ENCODE measurements around the gene IGF2BP2.
"Not testable (repeated sequence)": the region's sequence is repeated elsewhere in the genome, so short reads cannot be mapped to it uniquely, and the experiment has no call there.

Gene IGF2BP2

DNA sequence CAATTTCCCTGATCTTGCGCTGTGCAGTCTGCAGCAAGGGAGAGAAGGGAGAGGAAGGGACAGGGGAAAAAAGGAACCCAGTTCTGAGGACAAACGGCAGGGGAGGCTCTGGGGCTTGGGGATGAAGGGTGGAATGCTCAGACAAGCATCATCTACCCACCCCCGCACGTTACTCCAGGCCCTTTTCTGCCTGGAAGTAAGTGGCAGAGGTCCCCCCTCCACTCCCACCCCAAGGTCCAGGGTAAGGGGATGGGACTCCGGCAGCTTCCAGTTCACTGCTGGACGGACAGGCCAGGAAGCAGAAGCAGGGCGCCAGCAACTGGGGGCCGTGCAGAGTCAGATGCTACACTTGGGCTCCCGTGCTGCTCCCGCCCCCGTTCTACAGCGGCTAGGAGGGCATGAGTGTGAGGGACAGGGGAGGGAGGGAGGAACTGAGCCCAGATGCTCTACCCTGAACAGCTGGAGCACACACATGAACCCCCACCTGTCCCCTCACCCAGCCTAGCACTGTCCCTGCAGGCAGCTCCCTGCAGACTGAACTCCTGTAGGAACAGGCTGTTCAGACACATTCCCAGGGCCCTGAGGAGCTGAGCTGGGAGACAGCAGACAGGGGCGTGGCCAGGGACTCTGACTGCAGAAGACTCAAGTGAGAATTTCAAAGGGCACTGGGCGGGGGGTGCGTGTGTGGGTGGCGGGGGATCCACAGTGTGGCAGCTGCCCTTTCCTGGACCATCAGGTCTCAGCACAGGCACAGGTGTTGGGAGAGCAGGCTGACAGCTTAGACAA, 179.1 kb downstream of the IGF2BP2 start (continued):
- TF ChIP-seq, protein P1, sequence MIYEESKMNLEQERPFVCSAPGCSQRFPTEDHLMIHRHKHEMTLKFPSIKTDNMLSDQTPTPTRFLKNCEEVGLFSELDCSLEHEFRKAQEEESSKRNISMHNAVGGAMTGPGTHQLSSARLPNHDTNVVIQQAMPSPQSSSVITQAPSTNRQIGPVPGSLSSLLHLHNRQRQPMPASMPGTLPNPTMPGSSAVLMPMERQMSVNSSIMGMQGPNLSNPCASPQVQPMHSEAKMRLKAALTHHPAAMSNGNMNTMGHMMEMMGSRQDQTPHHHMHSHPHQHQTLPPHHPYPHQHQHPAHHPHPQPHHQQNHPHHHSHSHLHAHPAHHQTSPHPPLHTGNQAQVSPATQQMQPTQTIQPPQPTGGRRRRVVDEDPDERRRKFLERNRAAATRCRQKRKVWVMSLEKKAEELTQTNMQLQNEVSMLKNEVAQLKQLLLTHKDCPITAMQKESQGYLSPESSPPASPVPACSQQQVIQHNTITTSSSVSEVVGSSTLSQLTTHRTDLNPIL (CRISPR knock-in tag; IDR thresholded peaks at IDR 0.05; ENCODE audit: low read depth), result no peak
- TF ChIP-seq ARNTL (CRISPR knock-in tag; IDR thresholded peaks at IDR 0.05; ENCODE audit: borderline replicate concordance, low read depth) (no peak), PPARA (CRISPR knock-in tag; IDR thresholded peaks at IDR 0.05; ENCODE audit: borderline replicate concordance) (no peak)

DNA sequence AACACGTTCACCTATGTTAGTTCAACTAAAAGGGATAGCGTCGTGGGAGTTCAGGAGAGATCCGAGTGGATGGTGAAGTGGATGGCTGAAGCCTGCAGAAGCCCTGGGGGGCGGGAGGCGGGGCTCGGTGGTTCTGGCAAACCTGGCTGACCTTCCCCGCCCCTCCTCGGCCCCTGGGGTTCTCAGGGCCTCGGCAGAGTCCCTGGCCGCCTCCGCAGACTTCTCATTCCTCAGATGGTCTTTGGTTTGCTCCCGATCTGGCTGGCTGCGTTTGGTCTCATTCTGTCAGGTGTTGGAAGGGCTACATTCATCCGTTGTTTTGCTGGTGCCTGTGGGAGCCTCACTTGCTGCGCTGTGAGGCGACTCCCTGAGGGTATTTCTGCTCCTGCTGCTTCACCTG, 179.7 kb downstream of the IGF2BP2 start:
- ATAC-seq, result not testable (repeated sequence)

DNA sequence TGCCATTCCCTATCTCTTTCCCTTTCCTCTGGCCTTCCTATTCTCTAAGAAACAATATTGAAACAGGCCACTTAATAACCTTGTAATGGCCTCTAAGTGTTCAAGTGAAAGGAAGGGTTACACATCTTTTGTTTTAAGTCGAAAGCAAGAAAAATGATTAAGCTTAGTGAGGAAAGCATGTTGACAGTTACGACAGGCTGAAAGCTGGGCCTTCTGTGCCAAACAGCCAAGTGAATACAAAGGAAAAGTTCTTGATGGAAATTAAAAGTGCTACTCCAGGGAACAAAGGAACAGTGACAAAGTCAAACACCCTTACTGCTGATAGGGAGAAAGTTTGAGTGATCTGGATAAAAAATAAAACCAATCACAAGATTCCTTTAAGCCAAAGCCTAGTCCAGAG, 184.5 kb downstream of the IGF2BP2 start:
- ATAC-seq, result no peak
- TF ChIP-seq SNAI2 (CRISPR knock-in tag; IDR thresholded peaks at IDR 0.05), result no peak
- TF ChIP-seq ZNF8 (CRISPR knock-in tag; IDR thresholded peaks at IDR 0.05), result no peak
- no peak for TF ChIP-seq ARNTL (CRISPR knock-in tag; IDR thresholded peaks at IDR 0.05; ENCODE audit: borderline replicate concordance, low read depth)
- no peak for TF ChIP-seq TOX (CRISPR knock-in tag; IDR thresholded peaks at IDR 0.05; ENCODE audit: borderline replicate concordance)
- TF ChIP-seq, protein P1 (CRISPR knock-in tag; IDR thresholded peaks at IDR 0.05; ENCODE audit: low read depth), result no peak
- TF ChIP-seq, protein P2, sequence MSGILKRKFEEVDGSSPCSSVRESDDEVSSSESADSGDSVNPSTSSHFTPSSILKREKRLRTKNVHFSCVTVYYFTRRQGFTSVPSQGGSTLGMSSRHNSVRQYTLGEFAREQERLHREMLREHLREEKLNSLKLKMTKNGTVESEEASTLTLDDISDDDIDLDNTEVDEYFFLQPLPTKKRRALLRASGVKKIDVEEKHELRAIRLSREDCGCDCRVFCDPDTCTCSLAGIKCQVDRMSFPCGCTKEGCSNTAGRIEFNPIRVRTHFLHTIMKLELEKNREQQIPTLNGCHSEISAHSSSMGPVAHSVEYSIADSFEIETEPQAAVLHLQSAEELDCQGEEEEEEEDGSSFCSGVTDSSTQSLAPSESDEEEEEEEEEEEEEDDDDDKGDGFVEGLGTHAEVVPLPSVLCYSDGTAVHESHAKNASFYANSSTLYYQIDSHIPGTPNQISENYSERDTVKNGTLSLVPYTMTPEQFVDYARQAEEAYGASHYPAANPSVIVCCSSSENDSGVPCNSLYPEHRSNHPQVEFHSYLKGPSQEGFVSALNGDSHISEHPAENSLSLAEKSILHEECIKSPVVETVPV (CRISPR knock-in tag; IDR thresholded peaks at IDR 0.05), result no peak
- TF ChIP-seq GLIS3 (CRISPR knock-in tag; IDR thresholded peaks at IDR 0.05), result no peak
- TF ChIP-seq, protein P3, sequence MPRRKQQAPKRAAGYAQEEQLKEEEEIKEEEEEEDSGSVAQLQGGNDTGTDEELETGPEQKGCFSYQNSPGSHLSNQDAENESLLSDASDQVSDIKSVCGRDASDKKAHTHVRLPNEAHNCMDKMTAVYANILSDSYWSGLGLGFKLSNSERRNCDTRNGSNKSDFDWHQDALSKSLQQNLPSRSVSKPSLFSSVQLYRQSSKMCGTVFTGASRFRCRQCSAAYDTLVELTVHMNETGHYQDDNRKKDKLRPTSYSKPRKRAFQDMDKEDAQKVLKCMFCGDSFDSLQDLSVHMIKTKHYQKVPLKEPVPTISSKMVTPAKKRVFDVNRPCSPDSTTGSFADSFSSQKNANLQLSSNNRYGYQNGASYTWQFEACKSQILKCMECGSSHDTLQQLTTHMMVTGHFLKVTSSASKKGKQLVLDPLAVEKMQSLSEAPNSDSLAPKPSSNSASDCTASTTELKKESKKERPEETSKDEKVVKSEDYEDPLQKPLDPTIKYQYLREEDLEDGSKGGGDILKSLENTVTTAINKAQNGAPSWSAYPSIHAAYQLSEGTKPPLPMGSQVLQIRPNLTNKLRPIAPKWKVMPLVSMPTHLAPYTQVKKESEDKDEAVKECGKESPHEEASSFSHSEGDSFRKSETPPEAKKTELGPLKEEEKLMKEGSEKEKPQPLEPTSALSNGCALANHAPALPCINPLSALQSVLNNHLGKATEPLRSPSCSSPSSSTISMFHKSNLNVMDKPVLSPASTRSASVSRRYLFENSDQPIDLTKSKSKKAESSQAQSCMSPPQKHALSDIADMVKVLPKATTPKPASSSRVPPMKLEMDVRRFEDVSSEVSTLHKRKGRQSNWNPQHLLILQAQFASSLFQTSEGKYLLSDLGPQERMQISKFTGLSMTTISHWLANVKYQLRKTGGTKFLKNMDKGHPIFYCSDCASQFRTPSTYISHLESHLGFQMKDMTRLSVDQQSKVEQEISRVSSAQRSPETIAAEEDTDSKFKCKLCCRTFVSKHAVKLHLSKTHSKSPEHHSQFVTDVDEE (CRISPR knock-in tag; IDR thresholded peaks at IDR 0.05), result no peak
- no peak for TF ChIP-seq BACH2 (CRISPR knock-in tag; IDR thresholded peaks at IDR 0.05; ENCODE audit: borderline replicate concordance)
- no peak for TF ChIP-seq ZNF70 (CRISPR knock-in tag; IDR thresholded peaks at IDR 0.05)

DNA sequence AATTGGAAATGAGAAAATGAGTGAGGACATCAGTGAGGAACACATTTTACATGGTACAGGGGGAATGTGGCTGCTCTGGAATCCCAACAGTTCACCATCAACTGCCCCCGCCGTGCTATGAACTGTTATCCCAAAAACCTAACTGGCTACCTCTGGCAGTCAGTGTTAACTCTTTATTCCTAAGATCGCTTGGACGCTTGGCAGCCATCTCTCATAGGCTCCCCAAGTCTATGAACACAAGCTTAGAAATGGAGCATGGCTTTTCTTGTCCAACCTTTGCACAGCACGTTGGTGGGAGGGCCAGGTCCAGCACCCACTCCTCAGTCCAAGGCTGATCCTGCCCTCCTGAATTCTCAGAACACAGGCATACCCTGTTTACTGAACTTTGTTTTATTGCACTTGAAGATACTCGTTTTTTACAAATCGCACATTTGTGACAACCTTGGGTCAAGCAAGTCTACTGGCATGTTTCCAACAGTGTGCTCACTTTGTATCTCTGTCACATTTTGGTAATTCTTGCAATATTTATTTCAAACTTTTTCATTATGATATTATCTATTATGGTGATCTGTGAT, 185.1 kb downstream of the IGF2BP2 start:
- no peak for ATAC-seq
- no peak for TF ChIP-seq ARNTL (CRISPR knock-in tag; IDR thresholded peaks at IDR 0.05; ENCODE audit: borderline replicate concordance, low read depth)
- no peak for TF ChIP-seq GLIS3 (CRISPR knock-in tag; IDR thresholded peaks at IDR 0.05)
- no peak for TF ChIP-seq TOX (CRISPR knock-in tag; IDR thresholded peaks at IDR 0.05; ENCODE audit: borderline replicate concordance)
- TF ChIP-seq BACH2 (CRISPR knock-in tag; IDR thresholded peaks at IDR 0.05; ENCODE audit: borderline replicate concordance), result no peak
- TF ChIP-seq, protein P1 (CRISPR knock-in tag; IDR thresholded peaks at IDR 0.05; ENCODE audit: low read depth), result no peak
- TF ChIP-seq ZFP30 (CRISPR knock-in tag; IDR thresholded peaks at IDR 0.05), result no peak
- TF ChIP-seq, protein P4, sequence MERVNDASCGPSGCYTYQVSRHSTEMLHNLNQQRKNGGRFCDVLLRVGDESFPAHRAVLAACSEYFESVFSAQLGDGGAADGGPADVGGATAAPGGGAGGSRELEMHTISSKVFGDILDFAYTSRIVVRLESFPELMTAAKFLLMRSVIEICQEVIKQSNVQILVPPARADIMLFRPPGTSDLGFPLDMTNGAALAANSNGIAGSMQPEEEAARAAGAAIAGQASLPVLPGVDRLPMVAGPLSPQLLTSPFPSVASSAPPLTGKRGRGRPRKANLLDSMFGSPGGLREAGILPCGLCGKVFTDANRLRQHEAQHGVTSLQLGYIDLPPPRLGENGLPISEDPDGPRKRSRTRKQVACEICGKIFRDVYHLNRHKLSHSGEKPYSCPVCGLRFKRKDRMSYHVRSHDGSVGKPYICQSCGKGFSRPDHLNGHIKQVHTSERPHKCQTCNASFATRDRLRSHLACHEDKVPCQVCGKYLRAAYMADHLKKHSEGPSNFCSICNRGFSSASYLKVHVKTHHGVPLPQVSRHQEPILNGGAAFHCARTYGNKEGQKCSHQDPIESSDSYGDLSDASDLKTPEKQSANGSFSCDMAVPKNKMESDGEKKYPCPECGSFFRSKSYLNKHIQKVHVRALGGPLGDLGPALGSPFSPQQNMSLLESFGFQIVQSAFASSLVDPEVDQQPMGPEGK (CRISPR knock-in tag; IDR thresholded peaks at IDR 0.05; ENCODE audit: borderline replicate concordance), result no peak
- TF ChIP-seq PPARA (CRISPR knock-in tag; IDR thresholded peaks at IDR 0.05; ENCODE audit: borderline replicate concordance), result no peak
- no peak for TF ChIP-seq ZNF70 (CRISPR knock-in tag; IDR thresholded peaks at IDR 0.05)
- TF ChIP-seq ISL1 (CRISPR knock-in tag; IDR thresholded peaks at IDR 0.05), result no peak
- TF ChIP-seq TCF4 (CRISPR knock-in tag; IDR thresholded peaks at IDR 0.05; ENCODE audit: borderline replicate concordance), result no peak
- TF ChIP-seq ZC3H10 (CRISPR knock-in tag; IDR thresholded peaks at IDR 0.05), result no peak
- TF ChIP-seq, protein P3 (CRISPR knock-in tag; IDR thresholded peaks at IDR 0.05), result no peak
- TF ChIP-seq, protein P2 (CRISPR knock-in tag; IDR thresholded peaks at IDR 0.05), result no peak

Measured in SK-N-SH treated with all-trans-retinoic acid at 6 μM for 48 hours (cell line).